H1 (cell line): ENCODE results near the gene BLOC1S1. TPM values are rescaled to one million over a fixed set of nuclear protein-coding genes. Genes with fewer than 3 reads are reported as not detected.

Experiments
- CTCF ChIA-PET: fragments of 300-600 bp; sonication (Branson Sonifier 250); formaldehyde crosslinking; loops from one replicate; lab custom pipeline; 2021; ENCODE audit not compliant: partially characterized antibody; lab: Charles Lee
- POLR2A ChIA-PET: fragments of 300-600 bp; sonication (Branson Sonifier 250); formaldehyde crosslinking; loops from one replicate; lab custom pipeline; 2021; ENCODE audit warnings: inconsistent platforms; ENCODE audit not compliant: partially characterized antibody; lab: Charles Lee
- DNase-seq, 2 experiments: peaks; one replicate each; pipeline versions ENCODE4 v3.0.0 to v3.0.0-alpha.2; 2010 to 2022; ENCODE audit warnings: low spot score in 2 of 2, low read depth in 1 of 2, mixed read lengths in 1 of 2
- FAIRE-seq: peaks from 2 replicates; lab custom pipeline; 2011; peaks lifted over from hg19 to GRCh38; lab: Jason Lieb, UNC
- H2AFZ ChIP-seq: 2 replicates; pipeline ENCODE4 v1.8.1; 2012; ENCODE audit warnings: low read length, inconsistent platforms
- H2AK5ac ChIP-seq: 2 replicates; pipeline ENCODE4 v1.6.1; 2013; ENCODE audit warnings: low read depth, low read length
- H2BK120ac ChIP-seq: replicated peaks from 2 replicates; pipeline ENCODE3; 2013; ENCODE audit warnings: low read depth, low read length, inconsistent platforms
- H2BK12ac ChIP-seq: 2 replicates; pipeline ENCODE4 v1.6.1; 2013; ENCODE audit warnings: low read depth, low read length
- H2BK15ac ChIP-seq: 2 replicates; pipeline ENCODE4 v1.6.1; 2013; ENCODE audit warnings: low read length
- H2BK20ac ChIP-seq: 2 replicates; pipeline ENCODE4 v1.6.1; 2013; ENCODE audit warnings: low read length
- H2BK5ac ChIP-seq: 2 replicates; pipeline ENCODE4 v1.6.1; 2013; ENCODE audit warnings: low read depth, low read length
- H3K14ac ChIP-seq: 2 replicates; pipeline ENCODE4 v1.6.1; 2013; ENCODE audit warnings: inconsistent platforms; ENCODE audit not compliant: insufficient read length
- H3K18ac ChIP-seq: 2 replicates; pipeline ENCODE4 v1.6.1; 2013; ENCODE audit warnings: low read length; ENCODE audit errors: extremely low read depth
- H3K23ac ChIP-seq: 2 replicates; pipeline ENCODE4 v1.6.1; 2013; ENCODE audit warnings: inconsistent platforms; ENCODE audit not compliant: insufficient read length
- H3K23me2 ChIP-seq: 2 replicates; pipeline ENCODE4 v1.6.1; 2013; ENCODE audit warnings: low read depth, low read length
- H3K27ac ChIP-seq: 2 replicates; pipeline ENCODE4 v1.6.1; 2011; ENCODE audit warnings: low read depth, low read length, inconsistent platforms
- H3K27me3 ChIP-seq, 4 experiments: replicated peaks in 1 of 4; 1 replicate in 1 of 4; 2 replicates in 3 of 4; pipeline versions ENCODE4 v1.6.1 to v1.8.1; 2011 to 2013; ENCODE audit warnings: low read length in 3 of 4, mild to moderate bottlenecking in 3 of 4, inconsistent platforms in 2 of 4, mixed read lengths in 2 of 4, moderate library complexity in 1 of 4; ENCODE audit not compliant: control insufficient read depth in 3 of 4, insufficient read depth in 3 of 4; ENCODE audit errors: extremely low read depth in 1 of 4
- H3K36me3 ChIP-seq, 4 experiments: 2 replicates each; pipeline versions ENCODE4 v1.6.1 to v1.8.1; 2011 to 2013; ENCODE audit warnings: mild to moderate bottlenecking in 4 of 4, low read length in 3 of 4, moderate library complexity in 2 of 4, control low read depth in 1 of 4, inconsistent platforms in 1 of 4; ENCODE audit not compliant: insufficient read depth in 4 of 4, control insufficient read depth in 2 of 4
- H3K4ac ChIP-seq: replicated peaks from 2 replicates; pipeline ENCODE3; 2013; ENCODE audit warnings: low read length, low read depth, mixed read lengths, inconsistent platforms; ENCODE audit not compliant: insufficient read length
- H3K4me1 ChIP-seq, 4 experiments: replicated peaks in 1 of 4; 1 replicate in 1 of 4; 2 replicates in 3 of 4; pipeline versions ENCODE4 v1.6.1 to v1.8.1; 2011 to 2013; ENCODE audit warnings: low read length in 3 of 4, inconsistent platforms in 2 of 4, mixed read lengths in 1 of 4; ENCODE audit not compliant: insufficient read depth in 4 of 4, control insufficient read depth in 3 of 4
- H3K4me2 ChIP-seq, 2 experiments: 2 replicates each; pipeline versions ENCODE4 v1.6.1 to v1.8.1; 2011 to 2013; ENCODE audit warnings: low read depth in 2 of 2, low read length in 2 of 2, control low read depth in 1 of 2, inconsistent platforms in 1 of 2, mild to moderate bottlenecking in 1 of 2; ENCODE audit not compliant: insufficient read depth in 1 of 2
- H3K4me3 ChIP-seq, 4 experiments: fragments of 200-600, 300-600 bp in 1 of 4; sonication (generic), shearing (Covaris generic), sonication (Bioruptor Twin) in 1 of 4; 2 replicates each; pipeline versions ENCODE4 v1.5.1 to v1.8.1; 2011 to 2016; ENCODE audit warnings: low read length in 4 of 4, low read depth in 3 of 4, control low read depth in 2 of 4, inconsistent platforms in 2 of 4, mild to moderate bottlenecking in 2 of 4, mixed read lengths in 1 of 4, moderate library complexity in 1 of 4; ENCODE audit not compliant: insufficient read depth in 2 of 4; ENCODE audit errors: extremely low read depth in 1 of 4
- H3K56ac ChIP-seq: replicated peaks from 2 replicates; pipeline ENCODE3; 2013; ENCODE audit warnings: low read depth, mild to moderate bottlenecking, mixed read lengths, low read length, inconsistent platforms; ENCODE audit not compliant: insufficient read length
- H3K79me1 ChIP-seq: 2 replicates; pipeline ENCODE4 v1.6.1; 2013; ENCODE audit warnings: low read depth, low read length, control low read depth
- H3K79me2 ChIP-seq, 2 experiments: 2 replicates each; pipeline versions ENCODE4 v1.6.1 to v1.8.1; 2012 to 2013; ENCODE audit warnings: low read length in 2 of 2, mild to moderate bottlenecking in 2 of 2, inconsistent platforms in 1 of 2; ENCODE audit not compliant: insufficient read depth in 2 of 2, control insufficient read depth in 1 of 2
- H3K9ac ChIP-seq, 4 experiments: replicated peaks in 1 of 4; 1 replicate in 1 of 4; 2 replicates in 3 of 4; pipeline versions ENCODE4 v1.6.1 to v1.8.1; 2011 to 2013; ENCODE audit warnings: low read depth in 3 of 4, low read length in 3 of 4, control low read depth in 2 of 4, mild to moderate bottlenecking in 2 of 4, moderate library complexity in 2 of 4, inconsistent platforms in 1 of 4; ENCODE audit errors: extremely low read depth in 1 of 4
- H3K9me3 ChIP-seq, 2 experiments: 2 replicates each; pipeline versions ENCODE4 v1.6.1 to v1.8.1; 2012 to 2013; ENCODE audit warnings: mild to moderate bottlenecking in 2 of 2, moderate library complexity in 2 of 2, control low read depth in 1 of 2, inconsistent platforms in 1 of 2, low read depth in 1 of 2, low read length in 1 of 2, mixed read lengths in 1 of 2; ENCODE audit not compliant: insufficient read depth in 2 of 2
- H4K20me1 ChIP-seq, 2 experiments: replicated peaks in 1 of 2; 2 replicates each; pipeline versions ENCODE3 to v1.8.1; 2011 to 2013; ENCODE audit warnings: inconsistent platforms in 2 of 2, low read length in 2 of 2, mild to moderate bottlenecking in 1 of 2; ENCODE audit not compliant: insufficient read depth in 2 of 2, control insufficient read depth in 1 of 2
- H4K5ac ChIP-seq: 2 replicates; pipeline ENCODE4 v1.6.1; 2013; ENCODE audit warnings: low read length, low read depth, mixed read lengths, inconsistent platforms; ENCODE audit not compliant: insufficient read length
- H4K8ac ChIP-seq: 2 replicates; pipeline ENCODE4 v1.8.0; 2013; ENCODE audit warnings: mild to moderate bottlenecking, moderate library complexity, low read length, inconsistent platforms; ENCODE audit not compliant: insufficient read depth; ENCODE audit errors: extremely low read depth
- H4K91ac ChIP-seq: replicated peaks from 2 replicates; pipeline ENCODE3; 2013; ENCODE audit warnings: low read length, mixed read lengths, inconsistent platforms; ENCODE audit not compliant: insufficient read length
- CEBPB ChIP-seq: IDR thresholded peaks from 2 replicates; pipeline ENCODE4 v1.6.1; 2012; ENCODE audit warnings: low read depth, low read length
- WGBS, 2 experiments: shearing (Covaris generic) in 1 of 2; methylation state at CpG; one replicate each; pipeline versions ENCODE4 v1.1.6 to v1.1.7; 2013 to 2015; ENCODE audit warnings: low lambda C conversion rate in 2 of 2, mixed read lengths in 2 of 2, inconsistent platforms in 1 of 2, low coverage in 1 of 2, missing lambda C conversion rate in 1 of 2; ENCODE audit not compliant: insufficient replicate concordance in 2 of 2, insufficient coverage in 1 of 2, insufficient read length in 1 of 2; ENCODE audit errors: extremely low coverage in 1 of 2, missing lambda C conversion rate in 1 of 2; 5-methylcytosine and 5-hydroxymethylcytosine counted together
- polyA plus RNA-seq, 7 experiments: library from polyadenylated mRNA; depleted of rRNA in 3 of 7; stranded (reverse) in 5 of 7; unstranded in 2 of 7; fragments of >200 nt in 5 of 7; fragments of 200-250 nt in 2 of 7; gene quantifications; 1 replicate in 5 of 7; 2 replicates in 1 of 7; 4 replicates in 1 of 7; pipeline versions ENCODE4 v1.2.1 to v1.2.3, GENCODE V29; 2011 to 2013; ENCODE audit warnings: missing spikeins in 2 of 7, mixed read lengths in 2 of 7
- total RNA-seq: library from RNA; stranded (reverse); fragmentation: NEBNext Ultra II Directional; extraction: Animal tissue kit (Norgen Biotek cat#: 25700); gene quantifications from 2 replicates; pipeline ENCODE4 v1.2.1, GENCODE V29; 2021
- TF ChIP-seq, protein P1 (sequence below): IDR thresholded peaks from 2 replicates; pipeline ENCODE4 v1.6.1; 2012; ENCODE audit warnings: inconsistent platforms

Gene BLOC1S1
- total and polyA plus RNA-seq, 2 of the 8 experiments (the other 6 are each of a cell fraction or from before 2014, with no cell fraction given) = 91.1 to 185 TPM

DNA sequence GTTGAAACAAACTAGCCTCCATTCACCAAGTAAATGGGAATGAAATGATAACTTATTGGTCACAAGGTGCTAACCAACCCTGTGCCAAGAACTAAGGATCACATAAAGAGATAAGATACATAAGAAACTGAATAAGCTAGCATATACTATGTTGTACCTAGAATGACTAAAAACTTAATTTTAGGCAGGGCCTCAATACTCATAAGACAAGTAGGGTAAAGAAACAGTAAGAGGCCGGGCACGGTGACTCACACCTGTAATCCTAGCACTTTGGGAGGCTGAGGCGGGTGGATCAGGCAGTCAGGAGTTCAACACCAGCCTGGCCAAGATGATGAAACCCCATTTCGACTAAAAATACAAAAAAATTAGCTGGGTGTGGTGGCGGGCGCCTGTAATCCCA lies 44.8 kb downstream of the BLOC1S1 start:
- no peak overlapping the region for H2BK15ac ChIP-seq
- 93% methylated on average over 6 of the region's 6 CpGs; no CpG with 5 or more reads in 1 of the 2 experiments for whole genome bisulfite sequencing, 2 experiments
- H3K4ac ChIP-seq = no peak overlapping the region
- no peak overlapping the region for H3K9ac ChIP-seq
- H4K91ac ChIP-seq = no peak overlapping the region
- ChIA-PET CTCF (interaction anchor here (1.2 to 1.5 kb wide), 2 partner anchors 13 to 25 kb away, joined by 3 read pairs; no protein-coding TSS in a partner anchor), POLR2A (interaction anchor here (0.7 to 46.5 kb wide), 4 partner anchors 6 to 51 kb away, joined by 3 to 809 read pairs (median 408); partner anchors contain the start of genes CD63 and GDF11)
- no peaks in the 10 kb centered on the region for H3K23me2 ChIP-seq
- H2BK20ac ChIP-seq = no peak overlapping the region
- no peak overlapping the region for H2AK5ac ChIP-seq
- DNase-seq = no peak
- H4K20me1 ChIP-seq = peaks cover 0 to 8% of the 10 kb centered on the region in 2 experiments
- H3K36me3 ChIP-seq = peaks cover 19 to 51% (median 30%) of the 10 kb centered on the region in 4 experiments; a peak in 6 of 8 replicates
- no peak overlapping the region for H3K56ac ChIP-seq
- no peak overlapping the region for H2BK5ac ChIP-seq
- H4K5ac ChIP-seq = no peak overlapping the region
- no peak overlapping the region for H3K4me2 ChIP-seq
- no peak overlapping the region for H2BK120ac ChIP-seq
- no peak overlapping the region for H3K14ac ChIP-seq
- H3K9me3 ChIP-seq = no peaks in the 10 kb centered on the region
- no peak overlapping the region for H3K18ac ChIP-seq
- no peak overlapping the region for H3K4me3 ChIP-seq
- H2AFZ ChIP-seq = no peak overlapping the region
- no peak overlapping the region for H4K8ac ChIP-seq
- peaks cover 1% of the 10 kb centered on the region; the same call in 1 of the 2 replicates for H3K79me1 ChIP-seq
- no peaks in the 10 kb centered on the region for H3K4me1 ChIP-seq
- no peak overlapping the region for H3K23ac ChIP-seq
- no peak overlapping the region for H3K27ac ChIP-seq
- H2BK12ac ChIP-seq = no peak overlapping the region
- no peak for FAIRE-seq
- TF ChIP-seq CEBPB = no peak
- TF ChIP-seq, protein P1, sequence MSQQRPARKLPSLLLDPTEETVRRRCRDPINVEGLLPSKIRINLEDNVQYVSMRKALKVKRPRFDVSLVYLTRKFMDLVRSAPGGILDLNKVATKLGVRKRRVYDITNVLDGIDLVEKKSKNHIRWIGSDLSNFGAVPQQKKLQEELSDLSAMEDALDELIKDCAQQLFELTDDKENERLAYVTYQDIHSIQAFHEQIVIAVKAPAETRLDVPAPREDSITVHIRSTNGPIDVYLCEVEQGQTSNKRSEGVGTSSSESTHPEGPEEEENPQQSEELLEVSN = no peak
- H3K27me3 ChIP-seq = no peaks in the 10 kb centered on the region
- no peaks in the 10 kb centered on the region for H3K79me2 ChIP-seq
